ENCODE data around the gene FGF19.

GRCh38 chr11:69689484-69690319, 14.1 kb downstream of the FGF19 start:
- TF ChIP-seq CTCF (IDR thresholded peaks at IDR 0.05): no peak
- no peak for TF ChIP-seq ZFX (IDR thresholded peaks at IDR 0.05; ENCODE audit: borderline replicate concordance)

Measured in 22Rv1 (cell line).